Prostate gland (tissue), 1 donor: Measurements from ENCODE around the gene PPM1J.

Source experiments
- POLR2A ChIP-seq: fragments of 450-650 bp; IDR thresholded peaks from one replicate; pipeline ENCODE4 v1.6.1; 2016; ENCODE audit warnings: antibody characterized with exemption, mild to moderate bottlenecking
- POLR2AphosphoS5 ChIP-seq: sonication (generic); formaldehyde crosslinking; IDR thresholded peaks from one replicate; pipeline ENCODE4 v1.6.1; 2017; ENCODE audit warnings: antibody characterized with exemption

- TF ChIP-seq POLR2AphosphoS5 = no peak
- TF ChIP-seq POLR2A = no peak
These were observed 12.5 kb downstream of the PPM1J start for GRCh38 chr1:112702420-112703261.
